Body of pancreas (tissue), 4 donors: ENCODE data around the gene SUSD4. TPM values are rescaled to one million over a fixed set of nuclear protein-coding genes. Genes with fewer than 3 reads are reported as not detected.

Experiments used
- ATAC-seq: fragments of 150-250 bp; one replicate; pipeline ENCODE4 v1.9.1; 2016
- DNase-seq, 4 donors: peaks; one replicate each; pipeline ENCODE4 v3.0.0-alpha.2; 2019
- H3K27ac ChIP-seq, 4 donors: fragments of 200-600 bp; sonication (generic); 1 replicate in 3 of 4; 2 replicates in 1 of 4; pipeline versions ENCODE4 v1.5.1 to v1.6.1; 2016 to 2019; ENCODE audit warnings: mild to moderate bottlenecking in 1 of 4, mixed read lengths in 1 of 4, moderate library complexity in 1 of 4
- H3K27me3 ChIP-seq, 2 donors: fragments of 200-600 bp; sonication (generic); one replicate each; pipeline ENCODE4 v1.6.0; 2016; ENCODE audit warnings: mild to moderate bottlenecking in 1 of 2
- H3K36me3 ChIP-seq, 2 donors: fragments of 200-600 bp; sonication (generic); replicated peaks in 1 of 2; 2 replicates each; pipeline ENCODE4 v1.5.1; 2016; ENCODE audit warnings: low read depth in 2 of 2; ENCODE audit not compliant: insufficient read depth in 1 of 2
- H3K4me1 ChIP-seq: fragments of 200-600 bp; sonication (generic); one replicate; pipeline ENCODE4 v1.6.0; 2016
- H3K4me3 ChIP-seq, 2 donors: fragments of 200-600 bp; sonication (generic); 1 replicate in 1 of 2; 2 replicates in 1 of 2; pipeline ENCODE4 v1.5.1; 2016 to 2019
- H3K9me3 ChIP-seq, 3 donors: fragments of 200-600 bp; sonication (generic); 1 replicate in 2 of 3; 2 replicates in 1 of 3; pipeline ENCODE4 v1.5.1; 2016
- CTCF ChIP-seq, 7 experiments: fragments of 450-650 bp in 4 of 7; fragments of 200-600 bp in 3 of 7; sonication (generic) in 3 of 7; IDR thresholded peaks; one replicate each; pipeline ENCODE4 v1.5.1; 2016 to 2019; ENCODE audit warnings: antibody characterized with exemption in 7 of 7
- POLR2A ChIP-seq, 3 donors: fragments of 450-650 bp; IDR thresholded peaks; one replicate each; pipeline ENCODE4 v1.6.1; 2016; ENCODE audit warnings: antibody characterized with exemption in 3 of 3, mild to moderate bottlenecking in 2 of 3
- WGBS, 2 donors: methylation state at CpG; one replicate each; pipeline ENCODE4 v1.1.5; 2017; 5-methylcytosine and 5-hydroxymethylcytosine counted together
- intact Hi-C: fragments of 100-400 bp; cut with DNase I; formaldehyde crosslinking; loops from one replicate; pipeline ENCODE4 v1.15.1; 2023
- total RNA-seq, 2 donors: library from RNA; depleted of rRNA; stranded (reverse); fragments of >200 nt; gene quantifications; one replicate each; pipeline ENCODE4 v1.1.0, GENCODE V29; 2016

SUSD4 gene
- total RNA-seq, 2 donors from 2014 or later, result 3.6 to 18.1 TPM

GRCh38 chr1:223346311-223346710 is 17.7 kb downstream of the SUSD4 start:
- TF ChIP-seq POLR2A (IDR thresholded peaks at IDR 0.05) (no peak), CTCF (IDR thresholded peaks at IDR 0.05) (no peak)
- H3K36me3 ChIP-seq, result no peaks in the 10 kb centered on the region
- no peaks in the 10 kb centered on the region for H3K9me3 ChIP-seq
- no peak for ATAC-seq
- 87 to 95% methylated on average over 4 of the region's 4 CpGs for WGBS, 2 donors
- H3K4me3 ChIP-seq, result no peak overlapping the region
- no peak overlapping the region for H3K27ac ChIP-seq
- DNase-seq, result no peak
- intact Hi-C loops, result no loop called here
- H3K4me1 ChIP-seq, result peaks cover 35% of the 10 kb centered on the region
- no peaks in the 10 kb centered on the region for H3K27me3 ChIP-seq

- Histone ChIP-seq H3K27ac (no peak overlapping the region), H3K4me3 (no peak overlapping the region), H3K4me1 (peaks cover 41% of the 10 kb centered on the region), H3K36me3 (no peaks in the 10 kb centered on the region), H3K9me3 (no peaks in the 10 kb centered on the region), H3K27me3 (no peaks in the 10 kb centered on the region)
- DNase-seq, result peak in 1 of 4 donors; percentile 23
- WGBS, 2 donors, result 84 to 88% methylated on average over 4 of the region's 4 CpGs
- intact Hi-C loops, result no loop called here
- peak in 1 of 7 experiments; percentile 12 for TF ChIP-seq CTCF (IDR thresholded peaks at IDR 0.05)
- no peak for TF ChIP-seq POLR2A (IDR thresholded peaks at IDR 0.05)
- no peak for ATAC-seq
These were observed 18.3 kb downstream of the SUSD4 start for GRCh38 chr1:223345720-223346119.

- H3K4me1 ChIP-seq, result peaks cover 50% of the 10 kb centered on the region
- H3K4me3 ChIP-seq, result no peak overlapping the region
- no peaks in the 10 kb centered on the region for H3K27me3 ChIP-seq
- ATAC-seq (peak; percentile 77), DNase-seq (peak; percentile 42 to 62 (median 52))
- TF ChIP-seq CTCF (IDR thresholded peaks at IDR 0.05), result no peak
- TF ChIP-seq POLR2A (IDR thresholded peaks at IDR 0.05), result no peak
- no peaks in the 10 kb centered on the region for H3K36me3 ChIP-seq
- WGBS, 2 donors, result 31 to 36% methylated on average over 6 of the region's 6 CpGs
- H3K27ac ChIP-seq, result peak overlapping the region; percentile 18 to 74 (median 64)
- H3K9me3 ChIP-seq, result no peaks in the 10 kb centered on the region
- intact Hi-C loops, result no loop called here
These were observed 19.5 kb downstream of the SUSD4 start for GRCh38 chr1:223344491-223344890.

- H3K4me1 ChIP-seq, result peaks cover 50% of the 10 kb centered on the region
- no peaks in the 10 kb centered on the region for H3K9me3 ChIP-seq
- no peak for TF ChIP-seq POLR2A (IDR thresholded peaks at IDR 0.05)
- TF ChIP-seq CTCF (IDR thresholded peaks at IDR 0.05), result peak in 1 of 7 experiments; percentile 4
- H3K27ac ChIP-seq, result peak overlapping the region in 3 of 4 donors; percentile 61 to 74 (median 66)
- no peaks in the 10 kb centered on the region for H3K36me3 ChIP-seq
- 14 to 18% methylated on average over 3 of the region's 3 CpGs for WGBS, 2 donors
- DNase-seq, result peak; percentile 75 to 88 (median 84)
- intact Hi-C loops, result no loop called here
- H3K4me3 ChIP-seq, result no peak overlapping the region
- H3K27me3 ChIP-seq, result no peaks in the 10 kb centered on the region
- peak; percentile 83 for ATAC-seq
These were observed 20.3 kb downstream of the SUSD4 start for GRCh38 chr1:223343692-223344091.

- Histone ChIP-seq H3K36me3 (no peaks in the 10 kb centered on the region), H3K9me3 (no peaks in the 10 kb centered on the region), H3K4me3 (no peak overlapping the region), H3K4me1 (peaks cover 50% of the 10 kb centered on the region), H3K27ac (peak overlapping the region in 1 of 4 donors; percentile 29), H3K27me3 (no peaks in the 10 kb centered on the region)
- peak; percentile 45 to 75 (median 52) for DNase-seq
- ATAC-seq, result peak; percentile 35
- WGBS, 2 donors, result 68 to 88% methylated on average over 3 to 7 of the region's 7 CpGs
- intact Hi-C loops, result no loop called here
- TF ChIP-seq POLR2A (IDR thresholded peaks at IDR 0.05) (no peak), CTCF (IDR thresholded peaks at IDR 0.05) (no peak)
These were observed 22.9 kb downstream of the SUSD4 start for GRCh38 chr1:223341121-223341520.
